Measurements from ENCODE around the gene TOMM40.

DNA sequence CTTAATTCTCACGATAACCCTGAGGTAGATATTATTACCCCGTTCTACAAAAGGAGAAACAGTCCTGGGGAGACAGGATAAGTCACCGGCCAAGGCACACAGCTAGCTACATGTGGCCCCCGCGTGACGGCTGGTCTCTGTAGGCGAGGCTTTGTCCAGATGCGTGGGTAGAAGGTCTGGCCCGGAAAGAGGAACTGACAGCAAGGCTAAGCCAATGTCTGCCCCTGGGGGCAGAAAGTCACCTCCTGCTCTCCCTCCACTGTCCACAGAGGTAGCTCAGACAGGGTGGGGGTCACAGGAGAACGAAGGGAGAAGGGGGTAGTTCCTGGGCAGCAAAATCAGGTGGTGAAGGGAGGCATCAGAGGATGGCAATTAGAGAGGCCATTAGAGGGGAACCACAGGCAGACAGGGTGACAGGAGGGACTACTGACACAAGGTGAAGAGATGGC lies 52.8 kb downstream of the TOMM40 start:
- no peak for TF ChIP-seq POLR2A (IDR thresholded peaks at IDR 0.05; ENCODE audit: low read depth)
- TF ChIP-seq, protein P1, sequence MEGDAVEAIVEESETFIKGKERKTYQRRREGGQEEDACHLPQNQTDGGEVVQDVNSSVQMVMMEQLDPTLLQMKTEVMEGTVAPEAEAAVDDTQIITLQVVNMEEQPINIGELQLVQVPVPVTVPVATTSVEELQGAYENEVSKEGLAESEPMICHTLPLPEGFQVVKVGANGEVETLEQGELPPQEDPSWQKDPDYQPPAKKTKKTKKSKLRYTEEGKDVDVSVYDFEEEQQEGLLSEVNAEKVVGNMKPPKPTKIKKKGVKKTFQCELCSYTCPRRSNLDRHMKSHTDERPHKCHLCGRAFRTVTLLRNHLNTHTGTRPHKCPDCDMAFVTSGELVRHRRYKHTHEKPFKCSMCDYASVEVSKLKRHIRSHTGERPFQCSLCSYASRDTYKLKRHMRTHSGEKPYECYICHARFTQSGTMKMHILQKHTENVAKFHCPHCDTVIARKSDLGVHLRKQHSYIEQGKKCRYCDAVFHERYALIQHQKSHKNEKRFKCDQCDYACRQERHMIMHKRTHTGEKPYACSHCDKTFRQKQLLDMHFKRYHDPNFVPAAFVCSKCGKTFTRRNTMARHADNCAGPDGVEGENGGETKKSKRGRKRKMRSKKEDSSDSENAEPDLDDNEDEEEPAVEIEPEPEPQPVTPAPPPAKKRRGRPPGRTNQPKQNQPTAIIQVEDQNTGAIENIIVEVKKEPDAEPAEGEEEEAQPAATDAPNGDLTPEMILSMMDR (IDR thresholded peaks at IDR 0.05), result no peak

All from esophagus muscularis mucosa (tissue), 3 donors.